Measurements from ENCODE around the gene DDRGK1.
"Not testable (repeated sequence)": the region's sequence is repeated elsewhere in the genome, so short reads cannot be mapped to it uniquely, and the experiment has no call there.

Gene DDRGK1

DNA sequence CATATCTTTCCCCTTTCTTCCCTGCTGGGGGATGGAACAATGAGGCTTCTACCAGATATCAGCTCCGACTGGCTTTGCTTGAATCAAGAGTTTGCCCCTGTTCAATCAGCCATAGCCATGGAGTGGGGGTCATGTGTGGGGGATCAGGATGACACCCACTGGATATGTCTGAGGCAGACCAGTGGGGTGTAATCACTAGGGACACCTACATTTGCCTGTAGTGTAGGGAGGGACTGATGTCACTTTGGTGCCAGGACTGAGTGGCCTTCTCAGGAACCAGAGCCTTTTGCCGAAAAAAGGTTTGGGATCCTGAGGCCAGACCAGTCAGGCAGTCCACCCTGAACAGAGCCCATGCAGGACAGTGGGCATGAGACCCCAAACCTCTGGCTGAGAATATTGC, 5.9 kb upstream of the DDRGK1 start:
- no peak for DNase-seq

DNA sequence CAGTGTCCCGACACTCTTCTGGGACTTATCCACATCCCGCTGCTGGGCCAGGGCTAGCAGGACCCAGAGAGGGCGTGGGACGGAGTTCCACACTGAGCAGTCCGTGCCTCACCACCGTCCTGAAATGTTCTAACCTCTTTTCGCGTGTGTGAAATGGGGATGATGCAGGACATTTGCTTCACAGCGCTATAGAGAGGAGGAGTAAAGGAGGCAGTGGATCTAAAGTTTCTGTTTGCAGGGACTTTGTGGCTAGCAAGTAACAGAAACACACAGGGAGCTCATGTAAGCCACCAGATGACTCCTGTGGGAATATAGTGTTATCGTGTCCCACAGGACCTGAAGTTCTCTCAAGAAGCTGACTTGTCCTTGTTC, 5.5 kb upstream of the DDRGK1 start:
- no peak for DNase-seq

DNA sequence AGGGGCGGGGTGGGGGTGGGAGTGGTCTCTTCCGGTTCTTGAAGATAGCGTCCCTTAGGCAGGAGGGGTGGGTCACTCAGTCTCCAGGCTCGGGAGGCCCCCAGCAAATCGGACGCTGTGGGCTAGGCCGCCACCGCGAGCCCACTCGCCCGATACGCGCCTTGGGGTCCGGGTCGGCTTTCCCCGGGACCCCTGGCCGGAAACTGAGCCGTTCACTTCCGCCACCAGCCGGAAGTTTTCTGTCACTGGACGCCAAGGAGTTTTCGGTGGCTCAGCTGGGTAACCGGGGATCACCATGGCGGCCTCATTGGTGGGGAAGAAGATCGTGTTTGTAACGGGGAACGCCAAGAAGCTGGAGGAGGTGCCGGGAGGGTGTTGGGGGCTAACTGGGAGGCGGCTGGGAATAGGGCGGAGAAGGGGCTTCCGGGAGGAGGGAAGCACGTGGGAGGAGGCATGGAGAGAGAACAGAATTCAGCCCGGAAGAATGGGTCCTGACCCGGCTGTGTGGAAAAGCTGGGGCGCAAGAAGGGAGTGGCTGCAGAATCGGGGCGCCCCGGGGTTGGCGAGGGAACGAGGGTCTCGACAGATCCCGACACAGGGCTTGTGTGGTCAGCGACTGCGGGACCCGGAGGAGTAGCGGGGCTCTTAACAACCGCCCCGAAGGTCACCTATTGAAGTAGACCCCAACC, 4.9 kb upstream of the DDRGK1 start, which contains the start of gene ITPA:
Gene ITPA (plus strand): TSS at position 242 of the 689 bp plus-strand sequence. CDS start 54 bp downstream, at position 296.
- peak in 1 of 2 experiments; percentile 60 for DNase-seq

DNA sequence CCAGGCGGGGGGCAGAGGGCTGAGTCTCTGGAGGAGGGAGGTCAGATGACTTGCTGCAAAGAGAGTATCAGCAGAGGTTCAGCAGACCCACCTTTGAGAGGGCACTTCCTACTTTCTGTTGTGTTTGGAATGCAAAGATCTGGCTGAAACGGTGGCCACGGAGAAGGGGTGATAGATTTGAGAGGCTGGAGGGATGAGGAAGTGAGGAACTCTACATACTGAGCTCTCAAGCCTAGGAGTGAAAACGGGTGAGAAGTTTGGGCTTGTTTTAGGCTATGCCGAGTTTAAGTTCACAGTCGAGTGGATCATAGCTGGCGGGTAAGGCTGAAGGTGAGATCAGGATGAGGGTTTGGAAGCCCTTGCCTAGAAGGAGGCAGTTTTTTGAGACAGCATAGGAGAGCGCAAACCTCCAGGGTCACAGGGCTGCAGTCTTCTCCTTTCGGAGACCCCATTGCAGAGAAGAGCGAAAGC, 4.3 kb upstream of the DDRGK1 start:
- DNase-seq = no peak

DNA sequence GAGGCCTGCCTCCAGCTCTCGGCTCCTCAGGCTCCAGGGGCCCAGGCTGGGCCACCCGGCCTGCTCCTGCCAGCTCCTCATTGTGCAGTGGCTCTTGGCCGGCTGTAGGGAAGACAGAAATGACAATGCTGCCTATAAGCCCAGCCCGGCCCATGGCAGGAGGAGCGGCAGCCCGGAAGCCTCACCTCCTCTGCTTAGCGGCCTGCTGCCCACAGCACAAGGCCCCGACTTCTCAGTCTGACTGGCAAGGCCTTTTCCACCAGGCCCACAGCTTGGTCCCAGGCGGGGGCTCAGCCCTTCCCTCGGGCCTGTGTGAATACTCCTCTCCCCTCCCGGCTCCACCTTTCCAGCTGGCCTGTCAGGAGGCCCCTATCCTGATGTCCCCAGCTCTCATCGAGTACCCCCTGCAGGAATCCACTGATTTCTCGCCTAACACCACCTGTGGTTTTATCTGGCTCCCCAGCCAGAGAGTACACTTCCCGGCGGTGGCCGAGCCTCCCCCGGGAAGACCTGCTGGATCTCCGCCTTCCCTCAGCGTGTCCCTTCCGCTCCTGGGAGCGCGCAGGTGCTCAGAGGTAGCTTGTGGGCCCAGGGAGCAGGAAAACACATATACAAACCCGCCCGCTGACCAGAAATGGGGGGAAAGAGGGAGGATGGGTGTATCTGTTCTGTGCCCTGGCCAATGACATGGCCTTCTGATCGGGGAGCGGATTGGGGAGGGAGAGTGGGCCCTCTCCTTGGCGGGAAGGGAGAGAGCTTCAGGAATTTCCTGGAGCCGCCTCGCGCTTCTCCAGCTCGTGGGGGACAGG, 963 bp downstream of the DDRGK1 start:
- DNase-seq = peak in 1 of 2 experiments; percentile 50

DNA sequence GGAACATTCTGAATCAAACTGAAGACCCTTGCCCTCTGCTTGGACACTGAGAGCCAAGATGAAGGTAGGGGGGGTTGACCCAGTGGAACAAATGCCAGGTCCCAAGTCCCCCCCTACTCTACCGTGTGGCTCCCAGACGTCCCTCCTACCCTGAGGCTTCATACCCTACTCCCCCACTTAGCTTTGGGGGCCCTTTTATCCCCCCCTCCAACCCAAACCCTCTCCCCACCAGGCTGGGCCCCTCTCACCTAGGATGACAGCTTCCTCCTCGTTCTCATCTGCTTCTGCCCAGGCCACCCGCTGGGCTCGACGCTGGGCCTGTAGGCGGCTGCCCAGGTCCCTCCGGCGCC, 1.5 kb downstream of the DDRGK1 start:
- DNase-seq = no peak

DNA sequence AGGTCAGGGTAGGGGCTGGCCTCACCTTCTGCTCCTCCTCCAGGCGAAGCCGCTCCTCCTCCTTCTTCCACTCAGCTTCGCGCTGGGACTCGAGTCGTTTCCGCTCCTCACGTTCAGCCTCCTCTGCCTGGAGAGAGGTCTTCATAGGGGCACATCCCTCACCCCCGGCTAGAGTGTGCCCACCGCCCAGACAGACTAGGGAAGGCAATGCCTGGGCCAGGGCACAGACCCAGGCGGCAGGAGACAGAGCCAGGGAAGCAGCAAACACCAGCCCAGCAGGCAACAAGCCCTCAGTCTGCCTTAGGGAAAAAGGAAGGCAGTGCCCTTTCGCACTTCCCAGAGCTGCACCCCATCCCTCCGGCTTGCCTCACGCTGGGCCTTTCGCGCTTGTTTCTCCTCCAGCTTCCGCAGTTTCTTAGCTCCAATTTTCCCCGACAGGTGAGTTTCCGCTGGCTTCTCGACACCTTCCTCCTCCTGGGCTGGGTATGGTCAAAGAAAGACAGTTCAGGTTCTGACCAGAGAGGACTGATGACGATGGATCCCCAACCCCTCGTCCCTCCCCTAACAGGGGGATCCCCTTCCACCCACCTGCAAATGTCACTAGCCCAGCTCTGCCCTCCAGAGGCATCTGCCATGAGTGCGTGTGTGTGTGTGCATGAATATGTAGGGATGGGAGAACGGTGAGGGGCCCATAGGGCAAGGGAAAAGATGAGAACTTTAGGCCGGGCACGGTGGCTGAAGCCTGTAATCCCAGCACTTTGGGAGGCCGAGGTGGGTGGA, 4.3 kb downstream of the DDRGK1 start:
- DNase-seq = no peak

DNA sequence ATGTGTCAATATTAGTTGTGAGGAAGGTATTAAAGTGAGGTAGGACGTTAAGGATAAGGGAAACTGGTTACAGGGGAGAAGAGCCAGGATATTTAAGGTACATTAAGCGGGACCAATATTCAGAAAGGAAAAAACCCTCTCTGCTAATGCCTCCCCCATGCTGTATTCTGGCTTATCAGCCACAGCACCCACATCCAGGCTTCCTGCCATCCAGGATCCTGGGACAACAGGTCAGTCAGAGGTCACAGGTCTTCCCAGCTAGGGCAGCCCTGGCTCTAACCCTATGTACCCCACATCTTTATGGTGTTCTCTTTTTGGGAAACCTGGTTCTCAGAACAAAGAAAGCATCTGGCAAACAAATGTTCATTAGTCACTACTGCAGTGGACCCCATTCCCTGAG, 5.3 kb downstream of the DDRGK1 start:
- DNase-seq = no peak

DNA sequence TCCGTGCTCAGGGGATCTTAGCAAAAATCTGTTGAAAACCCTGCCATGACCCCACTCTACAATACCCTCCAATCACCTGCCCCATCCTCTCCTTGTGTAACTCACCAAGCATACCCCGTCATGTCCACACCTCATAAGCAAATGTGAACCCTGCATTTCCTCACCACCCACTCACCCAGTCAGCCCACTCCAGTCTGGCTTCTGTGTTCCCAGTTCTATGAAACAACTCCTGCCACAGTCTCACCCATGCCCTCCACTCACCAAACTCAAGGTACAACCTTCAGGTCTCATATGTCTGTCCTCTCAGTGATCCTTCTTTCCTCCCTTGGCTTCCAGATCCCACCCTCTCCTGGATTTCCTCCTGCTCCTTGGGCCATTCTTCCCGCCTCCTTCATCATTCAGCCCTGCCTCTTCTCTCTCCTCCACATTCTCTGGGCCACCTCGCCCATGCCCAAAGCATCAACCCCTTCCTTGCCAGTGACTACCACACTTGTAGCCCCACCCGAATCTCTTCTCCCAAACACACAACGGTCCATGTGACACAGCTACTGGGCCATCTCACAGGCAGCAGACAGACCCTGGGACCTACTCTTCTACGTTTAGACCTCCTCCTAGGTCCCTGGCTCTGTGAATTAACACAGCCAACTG, 8.8 kb downstream of the DDRGK1 start:
- DNase-seq = no peak

DNA sequence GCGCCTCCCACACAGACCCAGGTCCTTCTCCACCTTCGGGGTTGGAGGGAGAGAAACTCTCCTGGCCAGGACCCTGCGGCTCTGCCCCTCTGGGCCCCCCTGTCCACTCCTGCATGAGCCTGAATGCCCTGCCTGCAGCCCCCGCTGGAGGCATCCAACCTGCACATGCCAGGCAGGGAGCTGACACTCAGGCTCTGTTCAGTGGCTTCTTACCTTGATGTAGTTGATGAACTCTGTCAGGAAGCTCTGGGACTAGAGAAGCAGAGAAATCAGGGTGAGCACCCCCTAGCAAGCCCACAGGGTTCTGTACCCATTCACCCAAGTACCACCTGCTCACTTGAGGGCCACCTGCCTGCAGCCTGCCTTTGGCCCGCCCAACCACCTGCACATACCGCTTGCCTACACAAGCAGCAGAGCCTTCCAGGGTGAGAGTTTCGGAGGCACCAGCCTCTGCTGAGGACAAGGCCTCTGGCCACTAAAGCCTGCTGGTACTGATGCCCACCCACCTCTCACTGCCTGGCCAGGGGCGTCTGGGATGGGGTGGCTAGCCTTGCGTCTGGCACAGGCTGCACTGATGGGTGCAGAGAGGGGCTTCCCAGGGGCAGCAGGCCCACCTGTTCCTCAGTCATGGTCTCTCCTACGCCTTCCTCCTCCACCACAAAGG, 9.7 kb downstream of the DDRGK1 start:
- DNase-seq = no peak

DNA sequence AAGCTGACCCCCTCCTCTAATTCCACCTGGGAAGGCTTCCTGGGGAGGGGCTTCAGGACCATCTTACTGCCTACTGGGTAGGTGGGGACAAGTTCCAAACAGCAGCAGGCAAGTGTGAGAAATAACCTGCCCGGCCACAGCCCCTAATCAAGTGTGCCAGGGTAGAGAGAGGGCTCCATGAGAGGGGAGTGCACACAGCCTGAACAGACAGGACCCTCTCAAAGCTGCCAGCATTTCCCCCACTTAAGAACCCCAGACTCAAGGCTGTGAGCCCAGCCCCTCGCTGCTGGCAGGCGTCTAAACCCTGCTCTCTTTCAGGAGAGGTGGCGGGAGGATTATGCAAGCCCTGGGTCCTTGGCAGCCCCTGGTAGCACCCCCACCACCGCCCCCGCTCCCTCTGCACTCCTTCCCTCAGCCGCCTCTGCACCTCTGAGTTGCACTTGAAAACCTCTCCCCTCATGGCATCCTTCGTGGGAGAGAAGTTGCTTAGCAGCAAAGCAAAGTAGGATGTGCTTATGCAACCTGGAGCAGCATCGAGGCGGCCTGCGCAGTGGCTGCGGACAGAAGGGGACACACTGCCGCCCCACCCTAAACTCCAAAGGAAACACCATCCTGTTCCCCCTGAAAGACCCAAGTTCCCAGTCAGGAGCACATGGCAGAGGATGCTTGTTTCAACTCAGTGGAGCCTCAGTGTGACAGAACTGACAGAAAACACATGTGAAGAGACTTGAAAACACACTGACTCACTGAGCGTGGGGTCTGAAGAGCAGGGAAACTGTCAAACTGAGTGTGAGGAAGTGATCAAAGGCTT, 10.5 kb downstream of the DDRGK1 start:
- DNase-seq = no peak

DNA sequence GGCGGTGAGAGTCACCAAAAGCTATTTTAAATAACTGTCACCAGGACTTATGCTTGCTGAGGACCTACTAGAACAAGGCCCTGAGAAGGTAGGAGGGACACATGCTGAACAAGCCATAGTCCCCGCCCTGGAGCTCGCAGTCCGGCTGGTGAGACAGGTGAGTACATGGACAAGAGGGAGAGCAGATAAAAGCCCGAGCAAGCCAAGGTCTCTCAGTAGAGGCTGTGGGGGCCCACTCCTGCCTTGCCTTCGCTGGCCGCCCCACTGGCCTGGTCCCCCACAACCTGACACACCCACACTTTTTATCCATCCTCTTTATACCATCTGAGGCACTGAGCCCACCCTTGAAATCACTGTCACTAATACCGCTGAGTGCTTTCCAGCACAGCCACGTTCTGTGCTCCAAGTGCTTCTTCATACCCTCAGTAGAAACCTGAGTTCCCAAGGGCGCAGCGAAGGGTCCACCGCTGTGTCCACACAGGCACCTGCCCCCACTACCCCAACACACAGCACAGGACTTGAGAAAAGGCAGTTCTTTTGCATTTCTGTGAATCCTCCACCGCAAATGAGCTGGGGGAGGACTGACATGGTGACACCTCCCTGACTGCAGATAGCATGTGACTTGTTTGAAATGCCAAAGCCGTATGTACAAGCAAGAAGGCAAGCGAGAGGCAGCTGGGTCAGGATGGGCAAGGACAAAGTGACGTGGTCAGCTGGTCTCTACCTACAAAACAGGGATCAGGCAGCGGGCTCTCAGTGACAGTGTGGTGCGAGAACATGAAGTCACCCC, 12.1 kb downstream of the DDRGK1 start:
- no peak for DNase-seq

DNA sequence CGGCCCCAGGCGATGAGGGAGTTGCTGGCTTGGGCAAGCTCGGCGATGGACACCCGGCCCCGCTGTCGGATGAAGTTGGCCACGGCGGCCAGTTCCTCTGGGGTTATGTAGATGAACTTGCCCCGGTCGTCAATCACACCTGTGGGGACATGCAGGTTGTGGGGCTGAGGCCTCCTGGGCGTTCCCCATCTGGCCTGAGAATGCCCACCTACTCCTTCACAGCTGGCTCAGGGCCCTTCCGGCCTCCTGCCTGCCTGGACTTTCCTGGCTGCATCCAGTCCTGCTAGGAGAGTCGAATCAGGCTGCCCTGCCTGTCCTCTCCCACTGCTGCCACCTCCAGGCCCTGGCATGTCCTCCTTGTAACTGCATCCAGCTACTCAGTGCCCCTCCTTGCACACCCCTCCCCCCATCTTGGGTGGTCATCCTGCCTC, 13.8 kb downstream of the DDRGK1 start:
- DNase-seq = no peak

DNA sequence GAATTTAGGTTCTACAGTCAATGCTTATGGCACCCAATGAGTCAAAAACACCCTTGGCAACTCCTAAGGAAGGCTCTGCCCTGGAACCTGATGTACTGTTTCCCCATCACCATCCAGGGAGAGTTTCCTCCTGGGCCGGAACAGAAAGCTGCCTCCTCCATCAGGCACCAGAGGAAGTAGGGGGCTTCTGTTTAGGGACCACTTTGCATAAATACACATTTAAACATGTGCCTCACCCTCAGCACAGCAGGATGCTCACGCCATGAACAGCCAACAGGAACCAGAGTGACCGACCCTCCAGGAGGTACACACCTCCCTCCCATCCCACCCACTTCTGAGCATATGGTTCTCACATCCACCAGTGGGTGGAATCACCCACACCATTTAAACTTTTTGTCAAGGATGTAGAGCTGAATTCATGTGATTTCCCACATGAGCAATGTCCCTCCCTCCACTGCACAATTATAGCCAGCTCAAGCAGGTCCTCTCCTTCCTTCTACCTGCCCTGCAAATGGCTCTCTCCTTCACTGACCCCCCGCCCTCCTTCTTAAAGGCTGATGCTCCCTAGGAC, 14.8 kb downstream of the DDRGK1 start:
- DNase-seq = peak in 1 of 2 experiments; percentile 46

DNA sequence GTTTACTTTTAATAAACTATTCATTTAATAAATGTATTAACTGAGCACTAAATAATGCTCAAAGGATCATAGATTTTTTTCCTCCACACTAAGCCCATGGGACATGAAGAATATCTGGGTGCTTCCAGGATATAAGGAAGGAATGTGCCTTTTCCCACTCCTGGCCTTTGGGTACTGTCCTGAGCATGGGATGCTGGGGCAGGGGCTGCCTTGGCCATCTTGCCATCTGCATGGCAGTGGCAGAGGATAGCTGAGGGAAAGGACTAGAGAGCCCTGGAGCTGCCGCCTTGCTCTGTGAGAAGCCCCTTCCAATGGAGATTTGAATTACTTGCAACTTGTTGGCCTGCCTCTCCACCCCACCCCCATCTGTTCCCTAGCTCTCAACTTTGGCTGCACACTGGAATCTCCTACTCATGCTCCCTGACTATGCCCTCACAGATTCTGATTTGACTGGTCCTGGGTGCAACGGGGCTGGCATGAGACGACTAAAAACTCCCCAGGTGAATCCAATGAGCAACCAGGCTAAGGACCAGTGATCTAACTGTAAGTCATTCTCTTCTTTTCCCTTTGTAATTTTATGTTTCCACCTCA, 15.6 kb downstream of the DDRGK1 start:
- DNase-seq = peak; percentile 61 to 83

DNA sequence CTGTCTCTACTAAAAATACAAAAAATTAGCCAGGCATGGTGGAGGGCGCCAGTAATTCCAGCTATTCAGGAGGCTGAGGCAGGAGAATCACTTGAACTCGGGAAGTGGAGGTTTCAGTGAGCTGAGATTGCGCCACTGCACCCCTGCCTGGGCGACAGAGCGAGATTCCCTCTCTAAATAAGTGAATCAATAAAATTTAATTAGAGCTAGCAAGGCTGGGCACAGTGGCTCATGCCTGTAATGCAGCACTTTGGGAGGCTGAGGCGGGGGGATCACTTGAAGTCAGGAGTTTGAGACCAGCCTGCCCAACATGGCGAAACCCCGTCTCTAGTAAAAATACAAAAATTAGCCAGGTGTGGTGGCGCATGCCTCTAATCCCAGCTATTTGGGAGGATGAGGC, 16.6 kb downstream of the DDRGK1 start:
- not testable (repeated sequence) for DNase-seq

DNA sequence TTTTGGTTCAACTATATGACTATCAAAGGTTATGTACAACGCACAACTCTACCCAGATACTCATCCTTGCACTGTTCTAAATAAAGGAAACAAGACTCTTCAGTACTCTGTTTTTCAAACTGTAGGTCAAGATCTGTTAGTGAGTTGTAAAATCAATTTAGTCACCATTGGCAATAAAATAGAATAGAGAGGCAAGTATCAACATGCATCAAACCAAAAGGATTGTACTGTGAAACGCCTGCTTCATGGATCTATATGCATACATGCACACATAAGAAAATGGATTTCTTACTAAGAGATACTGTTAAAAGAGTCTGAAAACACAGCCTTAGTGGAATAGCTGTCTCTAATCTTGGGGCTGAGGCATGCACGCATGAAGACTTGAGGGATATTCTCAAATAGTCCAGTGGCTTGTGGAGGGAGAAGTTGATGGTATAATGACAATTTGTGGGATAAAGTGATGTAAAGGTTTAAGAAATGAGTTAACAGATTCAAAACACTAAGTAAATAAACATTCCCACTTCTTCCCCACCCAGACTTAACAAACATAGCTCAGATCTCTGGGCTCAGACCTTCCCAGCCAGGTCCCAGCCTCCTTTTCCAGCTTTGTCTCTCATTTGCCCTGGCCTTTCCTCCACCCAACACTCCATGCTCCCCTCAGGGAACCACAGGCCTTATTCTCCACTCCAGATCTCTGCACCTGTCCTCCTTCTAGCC, 20.4 kb downstream of the DDRGK1 start:
- DNase-seq = no peak

DNA sequence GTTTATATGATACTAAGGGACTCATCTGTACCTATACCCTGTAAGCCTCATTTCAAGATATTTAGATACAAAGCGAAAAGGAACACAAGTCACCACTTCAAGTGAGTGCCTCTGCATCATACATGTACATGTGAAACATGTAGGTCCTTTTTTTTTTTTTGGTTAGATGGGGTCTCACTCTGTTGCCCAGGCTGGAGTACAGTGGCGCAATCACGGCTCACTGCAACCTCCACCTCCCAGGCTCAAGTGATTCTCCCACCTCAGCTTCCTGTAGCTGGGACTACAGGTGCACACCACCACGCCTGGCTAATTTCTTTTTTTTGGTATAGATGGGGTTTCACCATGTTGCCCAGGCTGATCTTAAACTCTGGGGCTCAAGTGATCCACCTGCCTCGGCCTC, 22.1 kb downstream of the DDRGK1 start:
- DNase-seq = not testable (repeated sequence)

DNA sequence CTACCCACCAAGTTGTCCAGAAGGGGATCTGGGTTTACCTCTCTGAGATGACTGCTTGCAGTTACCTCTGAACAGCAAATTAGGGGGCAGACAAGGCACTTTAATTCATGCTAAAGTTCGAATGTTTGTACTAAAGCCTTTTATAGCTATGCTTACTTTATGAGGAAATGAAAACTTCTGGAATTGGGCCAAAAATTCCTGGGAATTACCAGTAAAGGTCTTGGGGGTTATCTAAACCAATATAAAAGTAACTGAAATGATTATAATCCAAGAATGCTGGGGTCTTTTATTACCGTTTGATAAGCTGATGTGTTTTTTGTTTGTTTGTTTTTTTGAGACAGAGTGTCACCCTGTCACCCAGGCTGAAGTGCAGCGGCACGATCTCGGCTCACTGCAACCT, 23.2 kb downstream of the DDRGK1 start:
- DNase-seq = no peak
